CD4-positive, alpha-beta T cell treated with Interleukin-21 for 1 hour (primary cell): ENCODE data around the gene SLC25A14.
"Not testable (repeated sequence)": the region's sequence is repeated elsewhere in the genome, so short reads cannot be mapped to it uniquely, and the experiment has no call there.

Source experiments
- DNase-seq: peaks from one replicate; pipeline ENCODE4 v3.0.0-alpha.2; 2020

Gene SLC25A14

GRCh38 chrX:130339408-130340222 is at the start of gene SLC25A14:
TSS of gene SLC25A14 (plus strand) at chrX:130339919. CDS start at chrX:130340279, 360 bp downstream.
- DNase-seq, result peak; percentile 78

- DNase-seq, result no peak
Measured at GRCh38 chrX:130295519-130296296, 44.0 kb upstream of the SLC25A14 start.

GRCh38 chrX:130296297-130296678 is 43.4 kb upstream of the SLC25A14 start:
- no peak for DNase-seq

- DNase-seq, result no peak
Measured at GRCh38 chrX:130296743-130297142, 43.0 kb upstream of the SLC25A14 start.

- DNase-seq, result no peak
Measured at GRCh38 chrX:130299279-130300009, 40.3 kb upstream of the SLC25A14 start.

GRCh38 chrX:130300010-130300282 is 39.8 kb upstream of the SLC25A14 start:
- DNase-seq, result no peak

- no peak for DNase-seq
Measured at GRCh38 chrX:130301405-130301804, 38.3 kb upstream of the SLC25A14 start.

GRCh38 chrX:130301977-130302376 is 37.7 kb upstream of the SLC25A14 start:
- no peak for DNase-seq

GRCh38 chrX:130304587-130305368 is 34.9 kb upstream of the SLC25A14 start:
- DNase-seq, result no peak

GRCh38 chrX:130319886-130320285 is 19.8 kb upstream of the SLC25A14 start:
- not testable (repeated sequence) for DNase-seq

- DNase-seq, result no peak
Measured at GRCh38 chrX:130321550-130321949, 18.2 kb upstream of the SLC25A14 start.

GRCh38 chrX:130330146-130330545 is 9.6 kb upstream of the SLC25A14 start:
- no peak for DNase-seq

GRCh38 chrX:130330706-130331105 is 9.0 kb upstream of the SLC25A14 start:
- peak; percentile 43 for DNase-seq

- no peak for DNase-seq
Measured at GRCh38 chrX:130336531-130336930, 3.2 kb upstream of the SLC25A14 start.

- not testable (repeated sequence) for DNase-seq
Measured at GRCh38 chrX:130338869-130339268, 850 bp upstream of the SLC25A14 start.

GRCh38 chrX:130340271-130340670 is 552 bp downstream of the SLC25A14 start:
- no peak for DNase-seq

GRCh38 chrX:130343411-130343810 is 3.7 kb downstream of the SLC25A14 start:
- DNase-seq, result no peak

GRCh38 chrX:130347321-130347720 is 7.6 kb downstream of the SLC25A14 start:
- DNase-seq, result no peak

GRCh38 chrX:130351567-130351966 is 11.8 kb downstream of the SLC25A14 start:
- no peak for DNase-seq

GRCh38 chrX:130352050-130352449 is 12.3 kb downstream of the SLC25A14 start:
- not testable (repeated sequence) for DNase-seq

GRCh38 chrX:130376077-130376476 is 36.4 kb downstream of the SLC25A14 start:
- DNase-seq, result no peak

GRCh38 chrX:130378024-130378669 is 38.4 kb downstream of the SLC25A14 start:
- no peak for DNase-seq
